Measurements from ENCODE around the gene HPCAL1.

HPCAL1 gene

GRCh38 chr2:10304458-10305253 is 2.0 kb downstream of the HPCAL1 start:
- no peak for DNase-seq

- DNase-seq, result peak in 1 of 2 donors; percentile 56
Measured at GRCh38 chr2:10305254-10305635, 2.5 kb downstream of the HPCAL1 start.

GRCh38 chr2:10305715-10306114 is 3.0 kb downstream of the HPCAL1 start:
- no peak for DNase-seq

GRCh38 chr2:10306901-10307463 is 4.3 kb downstream of the HPCAL1 start:
- no peak for DNase-seq

GRCh38 chr2:10307561-10308156 is 5.0 kb downstream of the HPCAL1 start:
- DNase-seq, result peak in 1 of 2 donors; percentile 54

- no peak for DNase-seq
Measured at GRCh38 chr2:10308866-10309265, 6.2 kb downstream of the HPCAL1 start.

GRCh38 chr2:10309286-10309685 is 6.6 kb downstream of the HPCAL1 start:
- no peak for DNase-seq

- no peak for DNase-seq
Measured at GRCh38 chr2:10310309-10310888, 7.7 kb downstream of the HPCAL1 start.

GRCh38 chr2:10311736-10312135 is 9.0 kb downstream of the HPCAL1 start:
- no peak for DNase-seq

GRCh38 chr2:10312437-10312957 is 9.8 kb downstream of the HPCAL1 start:
- DNase-seq, result no peak

GRCh38 chr2:10316336-10316735 is 13.6 kb downstream of the HPCAL1 start:
- DNase-seq, result no peak

GRCh38 chr2:10316860-10317259 is 14.2 kb downstream of the HPCAL1 start:
- no peak for DNase-seq

- no peak for DNase-seq
Measured at GRCh38 chr2:10317646-10318045, 14.9 kb downstream of the HPCAL1 start.

GRCh38 chr2:10318345-10318744 is 15.6 kb downstream of the HPCAL1 start:
- DNase-seq, result no peak

- DNase-seq, result no peak
Measured at GRCh38 chr2:10319892-10320574, 17.3 kb downstream of the HPCAL1 start.

GRCh38 chr2:10320575-10320931 is 17.8 kb downstream of the HPCAL1 start:
- DNase-seq, result no peak

- no peak for DNase-seq
Measured at GRCh38 chr2:10320933-10321332, 18.2 kb downstream of the HPCAL1 start.

GRCh38 chr2:10321622-10322021 is 18.9 kb downstream of the HPCAL1 start:
- no peak for DNase-seq

- DNase-seq, result no peak
Measured at GRCh38 chr2:10322481-10322880, 19.8 kb downstream of the HPCAL1 start.

GRCh38 chr2:10322973-10323372 is 20.3 kb downstream of the HPCAL1 start:
- DNase-seq, result no peak

- no peak for DNase-seq
Measured at GRCh38 chr2:10323535-10323934, 20.8 kb downstream of the HPCAL1 start.

- DNase-seq, result peak in 1 of 2 donors; percentile 43
Measured at GRCh38 chr2:10324095-10324832, 21.6 kb downstream of the HPCAL1 start.
